ENCODE results near the gene DUSP1.
"Not testable (repeated sequence)": the region's sequence is repeated elsewhere in the genome, so short reads cannot be mapped to it uniquely, and the experiment has no call there.

The DUSP1 gene

GRCh38 chr5:172770675-172771438, at the start of gene DUSP1:
Gene DUSP1, minus strand, starts transcription at chr5:172771195. Its CDS starts 243 bp downstream, at chr5:172770952.
- DNase-seq, result peak; percentile 88

DNA sequence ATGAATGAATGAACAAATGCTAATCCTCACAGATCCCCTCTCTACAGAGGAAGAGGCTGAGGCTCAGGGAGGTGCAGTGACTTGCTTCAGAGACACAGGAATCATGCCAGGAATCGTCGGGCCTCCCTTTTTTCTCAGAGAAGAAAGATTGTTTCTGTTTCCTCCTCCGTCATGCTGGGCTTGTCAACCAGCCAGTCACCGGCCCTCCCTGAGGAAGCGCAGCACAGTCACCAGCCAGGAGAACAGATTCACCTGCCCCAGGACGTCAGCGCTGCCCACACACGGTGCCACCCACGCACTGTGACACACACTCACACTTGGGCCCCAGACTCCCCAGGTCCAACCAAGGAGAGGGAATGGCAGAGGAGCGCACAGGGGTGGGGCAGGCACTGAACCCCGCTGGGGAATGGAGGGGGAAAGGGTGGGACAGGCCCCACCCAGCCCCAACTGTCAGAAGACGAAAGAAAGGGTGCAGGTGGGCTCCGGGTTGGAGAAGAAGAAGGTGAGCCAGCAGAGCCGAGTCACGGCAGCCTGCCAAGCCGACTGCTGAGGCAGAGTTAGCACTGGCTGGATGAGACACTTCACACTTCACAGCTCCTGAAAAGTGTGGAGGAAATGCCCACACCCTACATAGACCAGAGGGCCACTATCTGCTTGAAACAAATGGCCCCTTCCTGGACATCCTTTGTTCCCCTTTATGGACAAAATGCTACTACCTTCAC, 49.2 kb upstream of the DUSP1 start:
- no peak for DNase-seq

DNA sequence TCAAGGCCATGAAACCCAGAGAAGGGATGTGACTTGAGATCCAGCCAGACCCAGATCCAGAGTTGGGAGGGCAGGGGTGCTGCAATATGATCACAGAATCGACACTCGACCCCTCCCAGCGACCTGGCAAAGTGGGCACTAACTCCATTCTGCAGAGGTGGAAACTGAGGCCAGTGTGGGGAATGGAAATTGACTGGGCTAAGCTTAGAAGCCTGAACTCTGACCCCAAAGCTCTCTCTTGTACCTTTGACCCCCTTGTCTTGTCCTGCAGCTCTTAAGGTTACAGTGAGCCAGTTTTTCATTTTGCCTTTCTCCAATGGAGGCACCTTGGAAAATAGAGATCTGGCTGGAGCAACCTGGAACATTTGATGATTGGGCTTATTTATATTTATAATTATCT, 48.6 kb upstream of the DUSP1 start:
- DNase-seq, result no peak

GRCh38 chr5:172818081-172818480, 47.1 kb upstream of the DUSP1 start:
- no peak for DNase-seq

GRCh38 chr5:172817664-172818063, 46.7 kb upstream of the DUSP1 start:
- no peak for DNase-seq

- DNase-seq, result no peak
These were observed 46.0 kb upstream of the DUSP1 start for GRCh38 chr5:172816925-172817562.

DNA sequence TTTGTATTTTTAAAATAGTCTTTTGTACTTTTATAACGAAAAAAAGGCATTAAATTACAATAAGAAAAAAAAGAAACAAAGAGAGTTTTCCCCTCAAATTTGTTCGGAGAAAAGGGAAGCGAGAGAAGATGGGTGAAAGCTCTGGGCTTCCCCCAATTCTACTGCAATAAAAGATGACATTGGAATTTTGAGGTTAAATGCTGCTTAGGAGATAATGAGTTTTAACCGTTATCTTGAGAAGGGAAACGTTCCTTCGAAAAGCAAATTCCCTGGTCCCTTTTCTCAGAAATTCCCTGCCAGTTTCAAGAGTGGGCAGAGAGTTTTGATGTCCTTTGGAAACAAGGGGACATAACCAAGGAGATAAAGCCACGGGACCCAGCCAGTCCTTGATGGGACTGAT, 44.6 kb upstream of the DUSP1 start:
- DNase-seq, result no peak

GRCh38 chr5:172810996-172811395, 40.0 kb upstream of the DUSP1 start:
- DNase-seq, result not testable (repeated sequence)

DNA sequence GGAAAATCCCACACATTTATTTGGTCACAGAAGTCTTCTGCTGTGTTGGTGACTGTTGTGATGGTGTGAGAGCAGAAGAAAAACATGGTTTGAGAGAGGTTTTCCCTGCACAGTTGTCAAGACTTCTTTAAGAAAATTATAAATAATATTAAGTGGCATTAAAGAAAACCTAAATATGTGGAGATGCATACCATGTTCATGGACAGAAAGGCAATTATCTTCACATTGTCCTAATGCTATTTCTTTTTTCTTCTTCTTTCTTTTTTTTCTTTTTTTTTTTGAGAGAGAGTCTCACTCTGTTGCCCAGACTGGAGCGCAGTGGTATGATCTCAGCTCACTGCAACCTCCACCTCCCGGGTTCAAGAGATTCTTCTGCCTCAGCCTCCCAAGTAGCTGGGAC, 38.8 kb upstream of the DUSP1 start:
- DNase-seq, result no peak

DNA sequence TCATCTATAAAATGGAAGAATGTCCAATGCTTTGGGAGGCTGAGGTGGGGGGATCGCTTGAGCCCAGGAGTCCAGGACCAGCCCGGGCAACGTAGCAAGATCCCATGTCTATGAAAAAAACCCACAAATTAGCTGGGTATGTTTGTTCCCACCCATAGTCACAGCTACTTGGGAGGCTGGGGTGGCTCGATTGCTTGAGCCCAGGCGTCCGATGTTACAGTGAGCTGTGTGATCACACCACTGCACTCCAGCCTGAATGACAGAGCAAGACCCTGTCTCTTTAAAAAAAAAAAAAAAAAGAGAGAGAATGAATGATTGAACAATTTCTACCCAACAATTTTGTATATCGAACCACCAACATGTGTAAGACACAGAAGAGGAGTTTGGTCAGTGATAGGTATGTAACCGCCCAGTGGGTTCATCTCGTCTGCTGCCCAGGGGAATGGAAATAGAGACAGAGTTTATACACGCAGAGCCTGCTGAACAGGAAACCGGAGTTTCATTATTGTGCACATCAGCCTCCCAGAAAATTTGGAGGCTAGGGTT, 36.8 kb upstream of the DUSP1 start:
- DNase-seq, result no peak

- DNase-seq, result no peak
These were observed 36.1 kb upstream of the DUSP1 start for GRCh38 chr5:172806897-172807672.

- DNase-seq, result no peak
These were observed 34.8 kb upstream of the DUSP1 start for GRCh38 chr5:172805736-172806255.

GRCh38 chr5:172805018-172805683, 34.2 kb upstream of the DUSP1 start:
- no peak for DNase-seq

DNA sequence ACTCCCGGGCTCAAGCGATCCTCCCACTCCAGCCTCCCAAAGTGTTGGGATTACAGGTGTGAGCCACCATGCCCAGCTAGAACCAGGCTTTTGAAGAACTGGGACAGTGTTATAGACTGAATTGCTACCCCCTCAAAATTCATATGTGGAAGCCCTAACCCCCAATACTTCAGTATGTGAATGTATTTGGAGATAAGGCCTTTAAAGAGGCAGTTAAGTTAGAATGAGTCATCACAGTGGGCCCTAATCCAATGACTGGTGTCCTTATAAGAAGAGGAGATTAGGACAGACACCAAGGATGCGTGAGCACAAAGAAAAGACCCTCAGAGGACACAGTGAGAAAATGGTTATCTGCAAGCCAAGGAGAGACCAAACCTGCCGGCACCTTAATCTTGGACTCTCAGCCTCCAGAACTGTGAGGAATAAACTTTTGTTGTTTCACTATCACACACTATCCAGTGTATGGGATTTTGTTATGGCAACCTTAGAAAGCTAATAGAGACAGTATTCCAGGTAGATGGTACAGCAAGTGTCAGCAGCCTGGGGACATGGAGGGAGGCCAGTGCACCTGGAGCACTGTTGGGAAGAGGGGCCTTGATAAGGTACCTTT, 31.7 kb upstream of the DUSP1 start:
- no peak for DNase-seq

DNA sequence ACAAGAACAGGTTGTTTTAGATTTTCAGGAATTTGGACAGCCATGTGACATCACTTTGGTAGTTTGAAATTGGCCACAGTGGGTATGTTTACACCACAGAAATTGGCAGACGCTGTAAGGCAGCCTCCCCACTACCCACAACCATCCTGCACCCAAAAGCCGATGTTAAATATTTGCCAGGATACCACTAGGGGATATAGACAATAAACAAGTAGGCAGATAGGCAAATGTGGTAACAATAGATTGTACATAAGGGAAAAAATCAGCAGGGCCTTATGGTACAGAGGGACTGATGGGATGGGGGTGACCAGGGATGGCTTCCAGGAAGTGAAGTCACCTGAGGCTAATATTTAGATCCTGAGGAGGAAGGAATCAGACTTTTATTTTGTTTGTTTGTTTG, 31.1 kb upstream of the DUSP1 start:
- no peak for DNase-seq

DNA sequence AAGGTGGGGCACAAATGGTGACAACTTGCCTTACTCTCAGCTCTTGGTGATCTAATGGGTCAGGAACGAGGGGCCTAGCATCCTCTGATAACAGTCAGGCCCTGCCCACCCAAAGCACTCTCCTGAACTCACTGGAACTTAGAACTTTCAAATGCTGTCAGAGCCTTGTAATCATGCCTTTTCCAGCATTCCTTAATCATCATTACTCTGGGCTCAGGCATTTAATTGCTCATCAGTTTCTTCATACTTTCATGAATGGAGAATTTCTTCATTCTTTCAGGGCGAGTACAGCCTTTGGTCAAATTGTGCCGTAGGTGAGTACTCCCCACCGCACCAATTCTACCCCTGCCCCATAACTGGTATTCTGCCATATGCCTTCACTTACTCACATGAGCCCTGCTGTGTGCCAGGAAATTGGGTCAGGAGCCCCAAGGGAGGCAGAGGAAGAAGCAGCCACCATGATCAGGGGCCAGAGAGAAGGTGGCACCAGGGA, 30.2 kb upstream of the DUSP1 start:
- DNase-seq, result no peak

- no peak for DNase-seq
These were observed 29.1 kb upstream of the DUSP1 start for GRCh38 chr5:172800088-172800551.

- no peak for DNase-seq
These were observed 28.4 kb upstream of the DUSP1 start for GRCh38 chr5:172799416-172799815.

DNA sequence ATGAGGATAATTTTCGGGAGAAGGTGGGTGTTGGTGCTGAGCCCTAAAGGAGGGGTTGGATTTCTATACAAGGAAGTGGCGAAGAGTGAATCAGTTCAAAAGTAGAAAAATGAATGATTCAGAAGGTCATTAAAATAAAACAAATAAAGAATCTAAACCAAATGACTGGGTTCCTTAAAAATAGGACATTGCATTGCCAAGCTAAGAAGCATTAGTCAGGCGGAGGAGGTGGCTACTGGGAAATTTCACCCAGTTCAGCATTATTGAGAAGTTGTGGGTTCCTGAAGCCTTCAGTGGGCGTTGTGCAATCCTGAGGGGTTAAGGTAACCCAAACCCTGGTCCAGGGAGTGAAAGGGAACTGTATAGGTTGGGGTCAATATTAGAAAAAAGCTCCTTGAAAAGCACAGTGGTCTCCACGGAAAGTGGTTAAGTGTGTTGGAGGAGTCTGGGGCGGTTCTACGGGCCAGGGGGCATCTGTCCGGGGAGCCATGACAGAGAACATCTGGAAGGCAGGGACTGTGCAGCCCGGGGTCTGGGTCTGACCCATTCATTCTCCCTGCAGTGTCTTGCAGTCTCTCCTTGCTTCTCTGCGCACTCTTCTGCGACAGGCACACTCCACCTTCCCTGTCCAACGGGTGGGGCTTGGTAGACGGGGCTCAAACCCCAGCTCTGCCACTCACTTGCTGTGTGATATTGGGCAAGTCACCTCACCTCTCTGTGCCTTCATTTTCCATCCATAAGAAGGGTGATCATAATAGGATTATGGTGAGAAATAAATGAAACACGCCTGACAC, 27.6 kb upstream of the DUSP1 start:
- no peak for DNase-seq

DNA sequence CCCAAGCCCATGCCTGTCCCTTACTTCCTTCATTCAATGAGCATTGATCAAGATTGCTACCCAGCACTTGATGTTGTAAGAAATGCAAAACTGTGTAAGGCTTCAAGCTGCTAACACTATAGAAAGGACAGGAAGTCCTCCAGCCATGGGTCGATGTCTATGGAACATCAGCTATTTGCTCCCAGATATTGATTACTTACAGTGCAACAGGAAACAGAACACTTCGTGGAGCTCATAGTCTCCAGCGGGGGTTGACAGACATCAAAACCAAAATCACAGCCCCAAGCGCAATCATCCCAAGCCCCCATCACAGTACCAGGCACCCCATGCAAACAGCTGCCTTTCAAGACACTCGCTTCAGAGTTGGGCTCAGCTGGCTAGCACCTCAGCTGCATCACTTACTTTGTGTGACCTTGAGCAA, 26.8 kb upstream of the DUSP1 start:
- no peak for DNase-seq

Data from cortex of kidney (tissue), 1 donor.